ENCODE data around the gene NECTIN1.
A peak's percentile ranks its signal among the peaks of the same experiment; 100 is the strongest.

The NECTIN1 gene

GRCh38 chr11:119693253-119693815 is 35.7 kb downstream of the NECTIN1 start:
- Mint-ChIP-seq H3K36me3 (ENCODE audit: low read depth) (no peaks in the 10 kb centered on the region), H3K4me3 (no peak overlapping the region), H3K27me3 (no peaks in the 10 kb centered on the region), H3K27ac (no peak overlapping the region), H3K9me3 (no peaks in the 10 kb centered on the region), H3K4me1 (ENCODE audit: low read depth) (peaks cover 35% of the 10 kb centered on the region)
- intact Hi-C loops (cut with micrococcal nuclease) = no loop called here

GRCh38 chr11:119692540-119692820 is 36.5 kb downstream of the NECTIN1 start:
- H3K4me1 Mint-ChIP-seq (ENCODE audit: low read depth) = peaks cover 40% of the 10 kb centered on the region
- no peaks in the 10 kb centered on the region for H3K36me3 Mint-ChIP-seq (ENCODE audit: low read depth)
- no peaks in the 10 kb centered on the region for H3K27me3 Mint-ChIP-seq
- H3K27ac Mint-ChIP-seq = no peak overlapping the region
- H3K9me3 Mint-ChIP-seq = no peaks in the 10 kb centered on the region
- intact Hi-C loops (cut with micrococcal nuclease) = no loop called here
- no peak overlapping the region for H3K4me3 Mint-ChIP-seq

DNA sequence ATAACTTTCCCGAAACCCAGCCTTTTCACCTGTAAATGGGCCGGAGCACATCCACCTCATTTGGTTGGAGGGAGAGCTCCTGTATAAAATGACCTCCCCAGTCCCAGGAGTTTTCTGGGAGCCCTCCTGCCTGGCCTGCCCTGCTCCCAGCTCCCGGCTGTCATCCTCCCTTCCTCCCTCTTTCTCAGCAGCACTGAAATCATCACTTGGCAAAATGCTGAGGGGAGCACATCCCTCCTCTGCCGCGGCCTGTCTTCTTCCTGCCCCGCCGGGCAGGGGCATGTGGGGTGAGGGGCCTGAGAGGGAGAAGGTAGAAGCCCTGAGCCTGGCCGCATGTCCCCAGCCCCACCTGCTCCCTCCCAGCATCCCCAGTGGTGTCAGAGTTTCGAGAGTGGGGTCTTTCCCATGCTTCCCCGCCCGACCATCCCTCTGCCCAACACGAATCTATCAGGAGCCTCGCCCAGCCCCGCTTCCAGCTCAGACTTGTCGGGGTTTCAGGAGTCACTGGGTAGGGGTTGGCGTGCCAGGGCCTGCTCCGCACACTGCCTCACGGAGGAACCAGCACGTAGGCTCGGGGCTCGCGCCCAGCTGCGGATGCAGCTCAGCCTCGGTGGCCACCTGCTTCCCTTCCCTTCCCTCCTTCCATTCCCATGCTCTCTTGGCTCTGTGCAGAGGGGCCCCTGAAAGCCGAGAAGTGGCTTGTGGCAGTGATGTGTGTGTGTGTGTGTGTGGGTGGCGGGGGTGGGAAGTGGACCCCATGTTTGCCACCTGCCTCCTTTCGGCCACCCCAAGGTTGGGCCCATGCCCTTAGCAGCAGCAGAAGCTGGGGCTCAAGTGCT is 37.1 kb downstream of the NECTIN1 start:
- H3K4me1 Mint-ChIP-seq (ENCODE audit: low read depth) = peaks cover 45% of the 10 kb centered on the region
- no peak overlapping the region for H3K27ac Mint-ChIP-seq
- no peaks in the 10 kb centered on the region for H3K9me3 Mint-ChIP-seq
- H3K4me3 Mint-ChIP-seq = no peak overlapping the region
- peaks cover 4% of the 10 kb centered on the region for H3K27me3 Mint-ChIP-seq
- intact Hi-C loops (cut with micrococcal nuclease) = no loop called here
- no peaks in the 10 kb centered on the region for H3K36me3 Mint-ChIP-seq (ENCODE audit: low read depth)

GRCh38 chr11:119691020-119691666 is 37.9 kb downstream of the NECTIN1 start:
- intact Hi-C loops (cut with micrococcal nuclease) = no loop called here
- no peaks in the 10 kb centered on the region for H3K36me3 Mint-ChIP-seq (ENCODE audit: low read depth)
- no peak overlapping the region for H3K4me3 Mint-ChIP-seq
- peaks cover 41% of the 10 kb centered on the region for H3K4me1 Mint-ChIP-seq (ENCODE audit: low read depth)
- H3K27me3 Mint-ChIP-seq = peaks cover 4% of the 10 kb centered on the region
- H3K9me3 Mint-ChIP-seq = no peaks in the 10 kb centered on the region
- H3K27ac Mint-ChIP-seq = peak overlapping the region; percentile 5

GRCh38 chr11:119689302-119689701 is 39.7 kb downstream of the NECTIN1 start:
- Mint-ChIP-seq H3K4me1 (ENCODE audit: low read depth) (peaks cover 50% of the 10 kb centered on the region), H3K36me3 (ENCODE audit: low read depth) (no peaks in the 10 kb centered on the region), H3K9me3 (no peaks in the 10 kb centered on the region), H3K27ac (no peak overlapping the region), H3K27me3 (peaks cover 4% of the 10 kb centered on the region), H3K4me3 (no peak overlapping the region)
- intact Hi-C loops (cut with micrococcal nuclease) = no loop called here

- peaks cover 51% of the 10 kb centered on the region for H3K4me1 Mint-ChIP-seq (ENCODE audit: low read depth)
- no peak overlapping the region for H3K27ac Mint-ChIP-seq
- no peaks in the 10 kb centered on the region for H3K9me3 Mint-ChIP-seq
These were observed 40.6 kb downstream of the NECTIN1 start for GRCh38 chr11:119688356-119688755.

DNA sequence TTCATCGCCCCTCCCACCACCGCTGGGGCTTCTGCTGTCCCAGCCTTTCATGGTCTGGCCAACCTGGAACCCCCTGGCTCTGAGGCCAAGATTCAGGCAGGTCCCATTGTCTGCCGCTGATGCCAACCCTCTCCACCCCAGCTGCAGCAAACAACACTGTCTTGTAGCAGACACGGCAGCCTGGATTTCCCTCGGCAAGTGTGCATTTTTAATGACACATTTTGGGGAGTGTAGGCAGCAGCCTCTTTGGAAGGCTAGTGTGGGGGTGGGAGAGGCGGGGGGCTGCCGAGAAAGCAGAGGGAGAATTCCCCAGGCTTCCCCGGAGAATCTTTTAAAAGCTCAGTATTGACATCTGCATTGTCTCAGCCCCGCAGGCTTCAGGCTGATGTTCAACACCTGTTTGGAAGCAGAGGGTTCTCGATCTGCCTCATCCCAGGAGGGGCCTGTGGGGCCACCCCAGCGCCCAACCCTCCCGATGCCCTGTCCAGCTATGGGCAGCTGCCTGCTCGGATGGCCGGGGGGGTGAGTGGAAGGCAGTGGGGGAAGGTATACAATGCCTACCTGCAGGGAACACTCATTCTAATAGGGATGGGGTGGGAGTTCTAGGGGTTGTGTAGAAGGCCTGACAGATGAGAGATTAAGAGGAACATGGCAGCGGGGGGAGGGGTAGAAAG is 41.5 kb downstream of the NECTIN1 start:
- Mint-ChIP-seq H3K36me3 (ENCODE audit: low read depth) (no peaks in the 10 kb centered on the region), H3K4me3 (no peak overlapping the region), H3K27ac (no peak overlapping the region), H3K4me1 (ENCODE audit: low read depth) (peaks cover 51% of the 10 kb centered on the region), H3K9me3 (no peaks in the 10 kb centered on the region), H3K27me3 (peaks cover 4% of the 10 kb centered on the region)
- intact Hi-C loops (cut with micrococcal nuclease) = no loop called here

More at GRCh38 chr11:119688356-119688755, 40.6 kb downstream of the NECTIN1 start:
- Mint-ChIP-seq H3K4me3 (no peak overlapping the region), H3K36me3 (ENCODE audit: low read depth) (no peaks in the 10 kb centered on the region), H3K27me3 (peaks cover 4% of the 10 kb centered on the region)
- intact Hi-C loops (cut with micrococcal nuclease) = no loop called here

DNA sequence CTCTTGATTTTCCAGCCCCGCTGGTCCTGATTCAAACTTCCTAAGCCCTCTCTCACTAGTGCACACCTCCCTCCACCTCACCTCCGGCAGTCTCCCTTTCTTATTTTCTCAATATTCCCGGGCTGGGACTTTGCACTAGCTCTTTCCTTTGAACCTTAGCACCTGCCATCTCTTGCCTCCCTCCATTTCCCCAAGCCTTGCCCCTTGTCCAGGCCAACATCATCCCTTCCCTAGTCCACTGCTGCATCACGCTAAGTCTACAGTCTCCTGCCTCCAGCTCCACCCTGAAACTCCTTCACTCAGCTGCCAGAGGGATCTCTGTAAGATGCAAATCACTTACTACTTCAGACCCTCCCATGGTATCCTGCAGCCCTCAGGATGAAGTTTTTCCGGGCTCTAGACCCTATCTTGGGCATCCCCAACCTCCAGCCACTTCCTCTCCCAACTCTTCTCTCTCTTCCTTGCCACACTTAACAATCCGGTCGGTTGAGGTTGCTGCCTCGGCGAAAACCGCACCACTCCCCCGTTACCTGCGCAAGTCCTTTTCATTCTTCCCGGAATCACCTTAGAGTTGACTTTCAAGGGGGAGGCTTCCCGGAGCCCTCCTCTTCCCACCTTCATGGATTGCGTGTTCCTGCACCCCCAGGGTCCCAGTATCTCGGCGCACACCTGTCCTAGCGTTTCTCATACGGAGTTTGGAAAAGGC is 42.7 kb downstream of the NECTIN1 start:
- no peaks in the 10 kb centered on the region for H3K9me3 Mint-ChIP-seq
- peaks cover 52% of the 10 kb centered on the region for H3K4me1 Mint-ChIP-seq (ENCODE audit: low read depth)
- intact Hi-C loops (cut with micrococcal nuclease) = no loop called here
- H3K36me3 Mint-ChIP-seq (ENCODE audit: low read depth) = no peaks in the 10 kb centered on the region
- no peak overlapping the region for H3K4me3 Mint-ChIP-seq
- H3K27me3 Mint-ChIP-seq = peaks cover 4% of the 10 kb centered on the region
- no peak overlapping the region for H3K27ac Mint-ChIP-seq

GRCh38 chr11:119685111-119685746 is 43.8 kb downstream of the NECTIN1 start:
- intact Hi-C loops (cut with micrococcal nuclease) = no loop called here
- H3K9me3 Mint-ChIP-seq = no peaks in the 10 kb centered on the region
- peaks cover 4% of the 10 kb centered on the region for H3K27me3 Mint-ChIP-seq
- H3K36me3 Mint-ChIP-seq (ENCODE audit: low read depth) = no peaks in the 10 kb centered on the region
- H3K27ac Mint-ChIP-seq = no peak overlapping the region
- no peak overlapping the region for H3K4me3 Mint-ChIP-seq
- peaks cover 57% of the 10 kb centered on the region for H3K4me1 Mint-ChIP-seq (ENCODE audit: low read depth)

DNA sequence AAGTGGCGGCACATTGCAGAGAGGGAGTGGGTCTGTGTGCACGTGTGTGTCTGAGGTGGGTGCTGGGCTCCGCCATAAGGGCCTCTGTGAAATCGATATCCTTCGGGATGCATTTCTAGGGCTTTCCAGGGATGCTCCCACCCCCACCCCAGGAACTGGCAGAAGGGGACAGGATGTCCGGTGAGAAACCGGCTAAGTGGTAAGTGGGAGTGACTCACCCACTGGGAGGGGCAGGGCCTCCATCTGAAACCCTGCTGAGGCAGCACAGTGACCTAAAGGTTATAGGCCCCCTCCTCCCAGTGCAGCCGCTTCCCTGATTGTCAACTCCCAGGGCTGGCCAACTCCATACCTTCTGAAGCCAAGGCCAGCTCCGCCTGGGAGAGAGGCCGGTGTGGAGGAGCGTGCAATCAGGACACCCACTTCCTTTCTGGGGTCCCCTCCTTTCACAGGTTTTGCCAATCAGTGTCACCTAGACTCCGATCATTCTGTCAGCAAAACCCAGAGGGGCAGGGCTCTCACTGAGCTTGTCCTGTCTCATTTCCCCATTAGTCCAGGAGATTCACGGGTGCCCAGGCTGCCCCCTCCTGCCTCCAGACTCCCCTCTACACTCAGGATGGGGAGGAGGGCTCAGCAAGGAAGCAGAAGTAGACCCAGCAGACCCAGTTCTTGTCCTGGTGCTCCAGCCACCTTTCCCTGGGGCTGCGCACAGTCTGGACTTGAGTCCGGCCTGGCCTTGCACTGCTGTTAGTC is 44.5 kb downstream of the NECTIN1 start:
- Mint-ChIP-seq H3K36me3 (ENCODE audit: low read depth) (no peaks in the 10 kb centered on the region), H3K4me1 (ENCODE audit: low read depth) (peaks cover 61% of the 10 kb centered on the region), H3K9me3 (no peaks in the 10 kb centered on the region), H3K27ac (no peak overlapping the region), H3K4me3 (no peak overlapping the region), H3K27me3 (peaks cover 4% of the 10 kb centered on the region)
- intact Hi-C loops (cut with micrococcal nuclease) = no loop called here

DNA sequence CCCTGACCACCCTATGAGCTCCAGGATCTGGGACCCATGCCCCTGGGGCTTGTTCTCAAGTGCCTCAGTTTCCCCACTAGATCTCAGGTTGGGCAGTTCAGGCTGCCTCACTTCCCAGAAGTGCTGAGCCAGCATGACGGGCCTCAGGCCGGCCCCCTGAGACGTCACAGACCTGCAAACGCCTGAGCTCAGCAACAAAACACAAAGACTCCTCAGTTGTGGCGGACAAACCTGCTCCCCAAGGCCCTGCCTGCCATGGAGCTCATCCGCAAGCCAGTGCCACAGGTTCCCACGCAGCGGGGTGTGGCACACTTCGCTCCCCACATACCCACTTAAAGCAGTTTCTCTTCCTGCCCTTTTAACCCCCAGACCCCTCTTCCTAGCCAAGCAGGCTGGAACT is 45.2 kb downstream of the NECTIN1 start:
- H3K36me3 Mint-ChIP-seq (ENCODE audit: low read depth) = no peaks in the 10 kb centered on the region
- no peak overlapping the region for H3K27ac Mint-ChIP-seq
- peaks cover 61% of the 10 kb centered on the region for H3K4me1 Mint-ChIP-seq (ENCODE audit: low read depth)
- H3K4me3 Mint-ChIP-seq = no peak overlapping the region
- H3K9me3 Mint-ChIP-seq = no peaks in the 10 kb centered on the region
- intact Hi-C loops (cut with micrococcal nuclease) = no loop called here
- peaks cover 4% of the 10 kb centered on the region for H3K27me3 Mint-ChIP-seq

- Mint-ChIP-seq H3K36me3 (ENCODE audit: low read depth) (peaks cover 21% of the 10 kb centered on the region), H3K9me3 (no peaks in the 10 kb centered on the region), H3K4me3 (no peak overlapping the region), H3K27ac (no peak overlapping the region), H3K27me3 (no peaks in the 10 kb centered on the region), H3K4me1 (ENCODE audit: low read depth) (peaks cover 50% of the 10 kb centered on the region)
- intact Hi-C loops (cut with micrococcal nuclease) = no loop called here
These were observed 47.6 kb downstream of the NECTIN1 start for GRCh38 chr11:119681361-119681910.

All from dendritic cell treated with granulocyte-macrophage colony-stimulating factor and Interleukin-4, amounts not matched to agents 40 ng/mL and 50 ng/mL, for 4 days (primary cell).